GM18951 (cell line): ENCODE measurements around the gene FOXE1.

Source experiments
- POLR2A ChIP-seq: IDR thresholded peaks from 4 replicates; pipeline ENCODE4 v1.6.1; 2011; ENCODE audit warnings: mild to moderate bottlenecking; ENCODE audit not compliant: insufficient read length, insufficient read depth; ENCODE audit errors: extremely low read depth
- in situ Hi-C: fragments of 300-500 bp; cut with MboI; formaldehyde crosslinking; loops from one replicate; pipeline ENCODE4 v1.12.0; 2022; ENCODE audit warnings: low sequenced_read_pairs, mixed read lengths, inconsistent platforms; ENCODE audit not compliant: unreplicated experiment

FOXE1 gene

GRCh38 chr9:97895695-97896332 lies 42.8 kb downstream of the FOXE1 start:
- no peak for TF ChIP-seq POLR2A
- in situ Hi-C loops, result loop anchor here (10.0 kb wide), 1 partner anchor 191 kb away; no protein-coding TSS in a partner anchor

- TF ChIP-seq POLR2A, result no peak
- in situ Hi-C loops, result no loop called here
Observed at GRCh38 chr9:97900103-97900737, 47.2 kb downstream of the FOXE1 start.

- no peak for TF ChIP-seq POLR2A
- in situ Hi-C loops, result no loop called here
Observed at GRCh38 chr9:97900738-97901565, 47.9 kb downstream of the FOXE1 start.

GRCh38 chr9:97903177-97903576 lies 50.2 kb downstream of the FOXE1 start:
- in situ Hi-C loops, result no loop called here
- no peak for TF ChIP-seq POLR2A

GRCh38 chr9:97904725-97905124 lies 51.7 kb downstream of the FOXE1 start:
- in situ Hi-C loops, result no loop called here
- TF ChIP-seq POLR2A, result no peak

- in situ Hi-C loops, result no loop called here
- no peak for TF ChIP-seq POLR2A
Observed at GRCh38 chr9:97905228-97905627, 52.2 kb downstream of the FOXE1 start.
